Measurements from ENCODE around the gene NSG2.
"Not testable (repeated sequence)": the region's sequence is repeated elsewhere in the genome, so short reads cannot be mapped to it uniquely, and the experiment has no call there.

Gene NSG2

GRCh38 chr5:174102574-174102973, 57.1 kb downstream of the NSG2 start:
- not testable (repeated sequence) for DNase-seq (ENCODE audit: low spot score)

- no peak for DNase-seq (ENCODE audit: low spot score)
Observed at GRCh38 chr5:174106997-174107655, 61.6 kb downstream of the NSG2 start.

- DNase-seq (ENCODE audit: low spot score): no peak
Observed at GRCh38 chr5:174108745-174109144, 63.2 kb downstream of the NSG2 start.

- no peak for DNase-seq (ENCODE audit: low spot score)
Observed at GRCh38 chr5:174109698-174110260, 64.3 kb downstream of the NSG2 start.

GRCh38 chr5:174110310-174110709, 64.8 kb downstream of the NSG2 start:
- DNase-seq (ENCODE audit: low spot score): peak; percentile 75

- no peak for DNase-seq (ENCODE audit: low spot score)
Observed at GRCh38 chr5:174111287-174111973, 65.9 kb downstream of the NSG2 start.

- DNase-seq (ENCODE audit: low spot score): no peak
Observed at GRCh38 chr5:174115226-174115625, 69.7 kb downstream of the NSG2 start.

- no peak for DNase-seq (ENCODE audit: low spot score)
Observed at GRCh38 chr5:174118823-174119467, 73.4 kb downstream of the NSG2 start.

- DNase-seq (ENCODE audit: low spot score): peak; percentile 80
Observed at GRCh38 chr5:174119468-174119881, 74.0 kb downstream of the NSG2 start.

GRCh38 chr5:174120401-174121005, 75.0 kb downstream of the NSG2 start:
- DNase-seq (ENCODE audit: low spot score): peak; percentile 32

GRCh38 chr5:174134545-174134944, 89.0 kb downstream of the NSG2 start:
- no peak for DNase-seq (ENCODE audit: low spot score)

- DNase-seq (ENCODE audit: low spot score): no peak
Observed at GRCh38 chr5:174139623-174140022, 94.1 kb downstream of the NSG2 start.

- no peak for DNase-seq (ENCODE audit: low spot score)
Observed at GRCh38 chr5:174140452-174141020, 95.0 kb downstream of the NSG2 start.

- no peak for DNase-seq (ENCODE audit: low spot score)
Observed at GRCh38 chr5:174141398-174141797, 95.9 kb downstream of the NSG2 start.

- DNase-seq (ENCODE audit: low spot score): no peak
Observed at GRCh38 chr5:174145091-174145490, 99.6 kb downstream of the NSG2 start.

- DNase-seq (ENCODE audit: low spot score): peak; percentile 94
Observed at GRCh38 chr5:174145821-174146220, 100.3 kb downstream of the NSG2 start.

- no peak for DNase-seq (ENCODE audit: low spot score)
Observed at GRCh38 chr5:174146556-174146955, 101.0 kb downstream of the NSG2 start.

GRCh38 chr5:174147012-174147411, 101.5 kb downstream of the NSG2 start:
- DNase-seq (ENCODE audit: low spot score): not testable (repeated sequence)

- no peak for DNase-seq (ENCODE audit: low spot score)
Observed at GRCh38 chr5:174147551-174147950, 102.0 kb downstream of the NSG2 start.

GRCh38 chr5:174148721-174149120, 103.2 kb downstream of the NSG2 start:
- DNase-seq (ENCODE audit: low spot score): no peak

GRCh38 chr5:174149426-174149825, 103.9 kb downstream of the NSG2 start:
- DNase-seq (ENCODE audit: low spot score): no peak

GRCh38 chr5:174149989-174150388, 104.5 kb downstream of the NSG2 start:
- no peak for DNase-seq (ENCODE audit: low spot score)
